Spleen (tissue), 11 donors: ENCODE measurements around the gene SAV1. TPM values are rescaled to one million over a fixed set of nuclear protein-coding genes. Genes with fewer than 3 reads are reported as not detected.

Experiments used
- DNase-seq: peaks from one replicate; pipeline ENCODE4 v3.0.0-alpha.2; 2020
- H3K27ac ChIP-seq, 8 donors: fragments of 200-600 bp; sonication (generic) in 7 of 8; 1 replicate in 4 of 8; 2 replicates in 4 of 8; pipeline versions ENCODE4 v1.5.0 to v1.8.0; 2016 to 2021; ENCODE audit warnings: inconsistent platforms in 4 of 8, mild to moderate bottlenecking in 4 of 8, moderate library complexity in 1 of 8
- H3K27me3 ChIP-seq, 7 donors: fragments of 200-600 bp; sonication (generic) in 6 of 7; replicated peaks in 1 of 7; 1 replicate in 4 of 7; 2 replicates in 3 of 7; pipeline versions ENCODE4 v1.5.0 to v1.8.0; 2016 to 2021; ENCODE audit warnings: inconsistent platforms in 3 of 7, mild to moderate bottlenecking in 1 of 7
- H3K36me3 ChIP-seq, 6 donors: fragments of 200-600 bp; sonication (generic) in 5 of 6; 1 replicate in 4 of 6; 2 replicates in 2 of 6; pipeline versions ENCODE4 v1.5.0 to v1.8.0; 2016 to 2021; ENCODE audit warnings: inconsistent platforms in 2 of 6
- H3K4me1 ChIP-seq, 6 donors: fragments of 200-600 bp; sonication (generic) in 5 of 6; 1 replicate in 3 of 6; 2 replicates in 3 of 6; pipeline versions ENCODE4 v1.5.0 to v1.8.0; 2016 to 2021; ENCODE audit warnings: inconsistent platforms in 3 of 6
- H3K4me3 ChIP-seq, 8 donors: fragments of 200-600 bp; sonication (generic) in 7 of 8; 1 replicate in 4 of 8; 2 replicates in 4 of 8; pipeline versions ENCODE4 v1.5.0 to v1.8.0; 2016 to 2021; ENCODE audit warnings: inconsistent platforms in 4 of 8, mild to moderate bottlenecking in 4 of 8, moderate library complexity in 2 of 8
- H3K9me3 ChIP-seq, 8 donors: fragments of 200-600 bp; sonication (generic) in 7 of 8; 1 replicate in 4 of 8; 2 replicates in 4 of 8; pipeline versions ENCODE4 v1.5.0 to v1.8.0; 2016 to 2021; ENCODE audit warnings: inconsistent platforms in 4 of 8
- POLR2A ChIP-seq, 3 donors: fragments of 450-650 bp; IDR thresholded peaks; one replicate each; pipeline ENCODE4 v1.5.1; 2017; ENCODE audit warnings: antibody characterized with exemption in 3 of 3, mild to moderate bottlenecking in 1 of 3
- POLR2AphosphoS5 ChIP-seq, 3 donors: sonication (generic); formaldehyde crosslinking; IDR thresholded peaks; one replicate each; pipeline ENCODE4 v1.5.1; 2017; ENCODE audit warnings: antibody characterized with exemption in 3 of 3
- WGBS, 5 donors: extraction: QIAGEN DNeasy Blood & Tissue Kit in 3 of 5; methylation state at CpG; one replicate each; pipeline versions ENCODE4 v1.1.5 to v1.1.7; 2013 to 2018; 5-methylcytosine and 5-hydroxymethylcytosine counted together
- intact Hi-C: fragments of 100-400 bp; cut with DNase I; formaldehyde crosslinking; loops from one replicate; pipeline ENCODE4 v1.15.0; 2023; ENCODE audit warnings: low total_unique reads
- polyA plus RNA-seq, 3 donors: library from polyadenylated mRNA; stranded (reverse); fragments of 200-250 nt; gene quantifications; one replicate each; pipeline ENCODE4 v1.2.1, GENCODE V29; 2013
- total RNA-seq, 7 donors: library from RNA; depleted of rRNA in 3 of 7; stranded (reverse); fragments of >200 nt in 3 of 7; fragmentation: NEBNext Ultra II Directional in 4 of 7; extraction: Animal tissue kit (Norgen Biotek cat#: 25700) in 4 of 7; gene quantifications; one replicate each; pipeline versions ENCODE4 v1.1.0 to v1.2.1, GENCODE V29; 2016 to 2021
- TF ChIP-seq, protein P1 (sequence below), 11 experiments: fragments of 200-600 bp in 7 of 11; fragments of 450-650 bp in 4 of 11; sonication (generic) in 4 of 11; IDR thresholded peaks in 8 of 11; conservative IDR thresholded peaks in 3 of 11; 1 replicate in 7 of 11; 2 replicates in 4 of 11; pipeline versions ENCODE4 v1.4.0 to v1.8.0; 2016 to 2021; ENCODE audit warnings: antibody characterized with exemption in 11 of 11, inconsistent platforms in 4 of 11, mild to moderate bottlenecking in 1 of 11
- donor health status: healthy with polysubstance abuse.
- donor health status: DM: no; HTN: no; CAD: no; lungs with moderate emphysema.
- donor health status: DM: no; HTN: no; CAD: no.
- donor health status: Bipolar disorder and iron deficiency.
- donor health status: healthy.
- donor health status: DM: no; HTN: no; CAD: no.
- donor health status: DM: yes; HTN: yes; CAD: no.

SAV1 gene
- total and polyA plus RNA-seq, 10 donors, result 18.7 to 44.9 (median 30.4) TPM

DNA sequence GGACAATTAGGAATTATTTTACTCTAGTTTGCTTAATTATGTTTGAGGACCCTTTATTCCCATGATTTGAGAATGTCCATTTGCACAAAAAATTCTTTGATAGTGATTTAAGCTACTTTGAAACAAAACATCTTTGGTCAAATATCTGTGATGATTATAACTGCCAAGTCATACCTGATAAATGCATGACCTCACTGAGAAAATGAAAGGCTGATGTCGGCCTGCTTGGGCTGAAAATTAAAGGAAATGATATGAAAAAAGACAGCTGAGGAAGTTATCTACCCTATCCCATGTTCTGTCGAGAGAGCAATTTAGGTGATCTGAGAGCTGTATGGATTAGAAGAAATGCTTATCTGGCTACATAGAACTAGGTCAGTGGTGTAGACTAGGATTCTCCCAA lies 64.5 kb downstream of the SAV1 start:
- Histone ChIP-seq H3K9me3 (no peaks in the 10 kb centered on the region), H3K4me3 (no peak overlapping the region), H3K4me1 (no peaks in the 10 kb centered on the region), H3K36me3 (no peaks in the 10 kb centered on the region), H3K27ac (no peak overlapping the region), H3K27me3 (no peaks in the 10 kb centered on the region)
- TF ChIP-seq POLR2A (IDR thresholded peaks at IDR 0.05) (no peak), POLR2AphosphoS5 (IDR thresholded peaks at IDR 0.05) (no peak)
- TF ChIP-seq, protein P1, sequence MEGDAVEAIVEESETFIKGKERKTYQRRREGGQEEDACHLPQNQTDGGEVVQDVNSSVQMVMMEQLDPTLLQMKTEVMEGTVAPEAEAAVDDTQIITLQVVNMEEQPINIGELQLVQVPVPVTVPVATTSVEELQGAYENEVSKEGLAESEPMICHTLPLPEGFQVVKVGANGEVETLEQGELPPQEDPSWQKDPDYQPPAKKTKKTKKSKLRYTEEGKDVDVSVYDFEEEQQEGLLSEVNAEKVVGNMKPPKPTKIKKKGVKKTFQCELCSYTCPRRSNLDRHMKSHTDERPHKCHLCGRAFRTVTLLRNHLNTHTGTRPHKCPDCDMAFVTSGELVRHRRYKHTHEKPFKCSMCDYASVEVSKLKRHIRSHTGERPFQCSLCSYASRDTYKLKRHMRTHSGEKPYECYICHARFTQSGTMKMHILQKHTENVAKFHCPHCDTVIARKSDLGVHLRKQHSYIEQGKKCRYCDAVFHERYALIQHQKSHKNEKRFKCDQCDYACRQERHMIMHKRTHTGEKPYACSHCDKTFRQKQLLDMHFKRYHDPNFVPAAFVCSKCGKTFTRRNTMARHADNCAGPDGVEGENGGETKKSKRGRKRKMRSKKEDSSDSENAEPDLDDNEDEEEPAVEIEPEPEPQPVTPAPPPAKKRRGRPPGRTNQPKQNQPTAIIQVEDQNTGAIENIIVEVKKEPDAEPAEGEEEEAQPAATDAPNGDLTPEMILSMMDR (IDR thresholded peaks at IDR 0.05 in 8 of 11, conservative IDR thresholded peaks at IDR 0.05 in 3 of 11), result no peak
- intact Hi-C loops, result loop anchor here (10.0 kb wide), 1 partner anchor 171 kb away; no protein-coding TSS in a partner anchor
- DNase-seq, result no peak
- WGBS, 5 donors, result 63 to 77% (median 70%) methylated on average over 2 of the region's 2 CpGs

GRCh38 chr14:50602035-50602434 lies 66.1 kb downstream of the SAV1 start:
- no peak for TF ChIP-seq POLR2A (IDR thresholded peaks at IDR 0.05)
- TF ChIP-seq, protein P1 (IDR thresholded peaks at IDR 0.05 in 8 of 11, conservative IDR thresholded peaks at IDR 0.05 in 3 of 11), result no peak
- TF ChIP-seq POLR2AphosphoS5 (IDR thresholded peaks at IDR 0.05), result no peak
- intact Hi-C loops, result loop anchor here (10.0 kb wide), 1 partner anchor 173 kb away; no protein-coding TSS in a partner anchor
- no peak overlapping the region for H3K27ac ChIP-seq
- no peaks in the 10 kb centered on the region for H3K9me3 ChIP-seq
- H3K36me3 ChIP-seq, result no peaks in the 10 kb centered on the region
- no peaks in the 10 kb centered on the region for H3K27me3 ChIP-seq
- WGBS, 5 donors, result 73 to 77% (median 73%) methylated on average over 3 of the region's 3 CpGs
- H3K4me3 ChIP-seq, result no peak overlapping the region
- no peak for DNase-seq
- H3K4me1 ChIP-seq, result no peaks in the 10 kb centered on the region

- TF ChIP-seq, protein P1 (IDR thresholded peaks at IDR 0.05 in 8 of 11, conservative IDR thresholded peaks at IDR 0.05 in 3 of 11), result no peak
- TF ChIP-seq POLR2A (IDR thresholded peaks at IDR 0.05), result no peak
- no peak for TF ChIP-seq POLR2AphosphoS5 (IDR thresholded peaks at IDR 0.05)
- intact Hi-C loops, result loop anchor here (10.0 kb wide), 1 partner anchor 173 kb away; no protein-coding TSS in a partner anchor
- Histone ChIP-seq H3K27me3 (no peaks in the 10 kb centered on the region), H3K4me3 (no peak overlapping the region), H3K36me3 (no peaks in the 10 kb centered on the region), H3K9me3 (no peaks in the 10 kb centered on the region), H3K4me1 (no peaks in the 10 kb centered on the region), H3K27ac (no peak overlapping the region)
- 81 to 90% (median 87%) methylated on average over 2 of the region's 2 CpGs for WGBS, 5 donors
- no peak for DNase-seq
Measured at GRCh38 chr14:50601394-50601793, 66.7 kb downstream of the SAV1 start.

GRCh38 chr14:50600849-50601248 lies 67.3 kb downstream of the SAV1 start:
- Histone ChIP-seq H3K36me3 (no peaks in the 10 kb centered on the region), H3K27ac (no peak overlapping the region), H3K27me3 (no peaks in the 10 kb centered on the region), H3K4me3 (no peak overlapping the region), H3K9me3 (no peaks in the 10 kb centered on the region), H3K4me1 (no peaks in the 10 kb centered on the region)
- intact Hi-C loops, result loop anchor here (10.0 kb wide), 1 partner anchor 174 kb away; no protein-coding TSS in a partner anchor
- 82 to 90% (median 86%) methylated on average over 5 of the region's 5 CpGs for WGBS, 5 donors
- DNase-seq, result no peak
- TF ChIP-seq POLR2AphosphoS5 (IDR thresholded peaks at IDR 0.05) (no peak), POLR2A (IDR thresholded peaks at IDR 0.05) (no peak)
- TF ChIP-seq, protein P1 (IDR thresholded peaks at IDR 0.05 in 8 of 11, conservative IDR thresholded peaks at IDR 0.05 in 3 of 11), result no peak
